GM04504 (cell line): ENCODE results near the gene CD28.

Experiments
- DNase-seq: peaks from one replicate; pipeline ENCODE4 v3.0.0-alpha.2; 2012; ENCODE audit warnings: low read depth

The CD28 gene

DNA sequence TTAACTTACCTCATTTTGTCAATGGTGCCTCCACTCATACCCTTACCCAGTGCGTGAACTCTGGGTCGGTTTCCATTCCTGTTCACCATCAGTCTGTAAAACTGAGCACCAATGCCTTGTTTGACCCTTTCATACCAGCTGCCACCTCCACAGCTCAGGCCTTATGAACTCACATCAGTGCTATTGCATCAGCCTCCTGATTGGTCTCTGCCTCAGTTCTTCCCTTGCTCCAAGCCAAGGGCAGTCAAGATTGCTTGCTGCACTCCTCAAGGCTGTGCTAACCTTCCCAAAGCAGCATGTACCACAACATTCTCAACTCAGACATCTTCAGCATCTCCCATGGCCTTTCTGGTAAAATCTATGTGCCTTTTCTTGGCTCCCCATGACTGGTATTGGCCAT lies 9.3 kb downstream of the CD28 start:
- DNase-seq: no peak

GRCh38 chr2:203718087-203718486 lies 11.6 kb downstream of the CD28 start:
- DNase-seq: no peak

DNA sequence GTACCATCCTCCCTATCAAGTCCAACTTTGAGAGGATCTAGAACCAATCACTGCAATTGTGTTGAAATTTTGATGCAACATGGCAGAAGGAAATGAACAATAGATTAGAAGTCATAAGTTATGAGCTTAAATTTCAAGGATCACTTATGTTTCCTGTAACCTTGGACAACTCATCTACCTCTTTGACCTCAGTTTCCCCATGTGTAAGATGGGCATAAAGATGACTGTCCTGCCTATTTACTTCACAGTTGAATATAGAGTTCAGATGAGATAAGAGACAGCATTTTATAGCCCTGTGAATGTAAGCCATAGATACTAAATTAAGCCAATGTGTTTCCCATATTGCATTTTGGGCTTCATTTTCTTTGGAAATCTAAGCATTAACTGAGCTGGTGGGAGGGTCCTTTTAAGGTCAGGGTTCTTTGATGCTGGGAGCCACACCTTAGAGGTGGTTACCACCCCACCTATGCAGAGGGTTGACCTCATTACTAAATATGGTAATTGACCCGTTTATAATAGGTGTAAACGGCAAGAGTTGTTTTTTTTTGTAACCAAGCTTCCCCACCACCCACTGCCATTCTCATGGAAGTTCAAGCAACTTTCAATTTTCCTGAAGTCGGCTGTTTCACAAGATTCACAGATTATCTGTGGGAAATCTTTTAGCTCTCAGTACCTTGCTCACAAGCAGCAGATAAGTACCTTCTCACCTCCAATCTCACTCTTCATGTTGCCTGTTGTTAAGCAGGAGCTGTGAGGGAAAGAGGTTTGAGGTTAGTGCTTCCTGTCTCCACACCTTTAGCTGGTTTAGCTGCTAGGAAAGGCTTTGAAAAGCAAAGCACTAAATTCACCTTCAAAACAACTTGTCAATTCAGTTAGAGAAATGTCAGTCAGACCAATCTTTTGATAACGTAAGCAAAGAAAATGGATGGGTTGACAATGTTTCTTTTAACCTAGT lies 13.3 kb downstream of the CD28 start:
- DNase-seq: no peak

- no peak for DNase-seq
Observed at GRCh38 chr2:203720915-203721672, 14.7 kb downstream of the CD28 start.

DNA sequence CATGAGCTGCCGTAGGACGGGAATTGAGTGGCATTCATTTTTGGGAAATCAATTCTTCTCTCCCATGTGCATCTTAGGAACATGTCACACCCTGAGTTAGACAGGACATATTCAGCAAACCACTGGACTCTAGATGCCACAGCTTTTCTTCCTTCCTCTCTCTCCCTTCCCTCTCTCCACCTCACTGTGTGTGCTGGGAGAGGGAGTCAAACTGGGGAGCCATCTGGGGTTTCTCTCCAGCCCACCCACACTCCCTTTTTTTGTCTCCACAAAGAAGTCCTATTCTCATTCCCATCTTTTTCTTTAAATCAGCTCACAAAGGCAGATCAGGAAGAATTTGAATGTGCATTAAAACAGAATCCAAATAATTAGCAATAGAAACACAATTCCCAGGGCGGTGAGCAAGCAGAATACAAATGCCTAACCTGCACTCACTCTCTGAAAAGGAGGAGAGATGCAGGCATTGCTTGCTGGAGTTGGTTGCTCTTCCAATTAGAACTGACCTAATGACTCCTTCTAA lies 15.4 kb downstream of the CD28 start:
- no peak for DNase-seq

GRCh38 chr2:203722411-203722810 lies 16.0 kb downstream of the CD28 start:
- peak; percentile 21 for DNase-seq

DNA sequence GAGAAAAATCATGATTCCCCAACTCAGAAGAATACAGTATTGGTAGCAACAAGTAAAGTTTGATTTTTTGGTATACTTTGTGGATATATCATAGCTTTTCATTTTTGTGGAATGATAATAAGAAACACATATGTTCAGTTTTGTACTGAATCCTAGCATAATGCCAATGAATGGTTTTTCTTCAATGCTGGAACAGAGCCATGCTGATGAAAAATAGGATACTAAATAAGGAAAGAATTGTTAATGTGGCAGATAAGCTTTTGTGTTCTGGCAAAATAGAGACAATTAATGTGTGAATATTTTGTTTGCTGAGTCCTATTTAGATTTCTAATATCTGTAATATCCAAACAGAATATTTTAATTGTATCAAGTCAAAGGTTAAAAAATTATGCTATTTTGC lies 21.9 kb downstream of the CD28 start:
- no peak for DNase-seq

DNA sequence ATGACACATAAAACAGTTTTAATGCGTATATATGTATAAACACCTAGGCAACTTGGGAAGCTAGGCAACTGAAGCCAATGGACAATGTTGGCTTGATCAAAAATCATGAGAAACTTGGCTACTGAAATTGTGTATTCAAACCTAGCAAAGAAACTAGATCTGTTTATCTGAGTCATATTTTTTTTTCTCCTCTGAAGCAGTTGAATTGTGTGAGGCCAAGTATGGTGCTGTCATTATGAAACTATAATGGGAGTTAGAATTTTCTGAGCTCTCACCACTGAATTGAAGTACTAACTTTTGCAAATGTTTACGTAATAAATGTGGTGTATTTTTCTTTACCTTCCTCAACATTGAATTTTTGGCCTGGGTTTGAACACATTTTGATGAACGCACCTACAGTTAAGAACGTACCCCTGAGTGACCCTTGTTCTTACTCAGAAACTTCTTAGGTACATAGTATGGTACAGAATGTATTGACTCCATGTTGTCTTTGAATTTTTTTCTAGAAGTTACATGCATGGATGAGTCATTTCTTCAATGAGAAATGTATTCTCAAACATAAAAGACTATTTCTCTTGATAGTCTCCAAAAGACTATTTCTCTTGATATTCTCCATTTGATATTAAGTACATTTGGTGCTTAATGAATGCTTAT lies 23.8 kb downstream of the CD28 start:
- no peak for DNase-seq

DNA sequence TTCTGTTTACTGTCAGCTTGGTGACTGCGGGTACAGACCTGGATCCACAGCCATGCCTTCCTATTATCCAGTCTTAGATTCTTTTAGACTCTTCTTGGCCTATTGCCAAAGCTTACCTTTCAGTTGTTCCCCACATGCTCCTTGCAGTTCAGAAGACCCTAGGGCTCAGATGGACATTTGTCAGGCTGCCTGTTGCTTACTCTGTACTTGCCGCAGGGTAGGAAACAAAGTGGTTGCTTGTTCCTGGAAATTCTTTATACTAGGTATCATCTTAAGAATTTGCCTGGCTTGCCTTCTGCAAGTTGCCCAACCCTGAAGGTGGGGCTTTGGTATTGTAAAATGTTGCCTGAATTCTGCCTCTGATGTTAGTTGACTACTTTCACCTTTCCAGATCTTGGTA lies 24.4 kb downstream of the CD28 start:
- DNase-seq: no peak

GRCh38 chr2:203732092-203732952 lies 25.9 kb downstream of the CD28 start:
- no peak for DNase-seq

- no peak for DNase-seq
Observed at GRCh38 chr2:203732953-203733510, 26.6 kb downstream of the CD28 start.

DNA sequence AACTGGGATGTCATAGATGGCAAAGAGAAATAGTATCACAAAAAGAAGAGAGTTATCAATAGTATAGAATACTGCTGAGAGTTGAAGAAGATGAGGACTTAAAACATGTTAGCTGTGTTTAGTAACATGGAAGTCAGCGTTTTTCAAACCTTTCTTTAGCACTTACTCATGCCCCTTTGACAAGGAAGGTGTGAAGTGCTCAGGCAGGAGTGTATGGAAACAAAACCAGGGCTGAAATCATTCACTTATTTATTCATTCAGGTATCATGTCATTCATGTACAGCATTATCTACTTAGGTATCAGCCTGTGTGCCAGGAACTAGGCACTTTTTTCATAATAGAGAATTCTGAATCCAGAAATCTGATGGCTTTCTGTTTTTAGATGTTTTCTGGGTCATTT lies 27.2 kb downstream of the CD28 start:
- no peak for DNase-seq

DNA sequence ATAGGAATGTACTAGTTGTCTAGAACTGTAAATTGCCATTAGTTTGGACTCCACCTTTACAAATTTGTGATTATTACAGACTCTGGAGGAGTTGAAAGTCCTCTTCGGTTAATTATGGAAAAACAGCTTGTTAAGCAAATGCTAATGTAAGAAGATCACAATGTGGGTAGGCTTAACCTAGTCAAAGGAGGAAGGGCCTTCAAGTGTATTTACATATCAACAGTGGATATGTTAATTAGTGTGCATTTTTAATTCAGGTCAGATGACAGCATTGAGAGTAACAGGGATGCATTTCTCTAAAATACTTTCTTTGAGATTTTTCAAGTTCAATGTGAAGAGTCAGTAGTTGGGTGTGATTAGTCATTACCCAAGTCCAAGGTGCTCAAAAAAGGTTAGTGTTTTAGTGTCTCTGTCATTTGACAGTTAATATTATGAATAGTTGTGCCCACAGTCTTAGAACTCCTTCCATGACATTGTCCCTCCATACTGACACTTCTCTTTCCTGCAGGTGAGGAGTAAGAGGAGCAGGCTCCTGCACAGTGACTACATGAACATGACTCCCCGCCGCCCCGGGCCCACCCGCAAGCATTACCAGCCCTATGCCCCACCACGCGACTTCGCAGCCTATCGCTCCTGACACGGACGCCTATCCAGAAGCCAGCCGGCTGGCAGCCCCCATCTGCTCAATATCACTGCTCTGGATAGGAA lies 28.0 kb downstream of the CD28 start:
- no peak for DNase-seq

- no peak for DNase-seq
Observed at GRCh38 chr2:203737360-203737759, 30.9 kb downstream of the CD28 start.

GRCh38 chr2:203739351-203739750 lies 32.9 kb downstream of the CD28 start:
- no peak for DNase-seq

GRCh38 chr2:203740871-203741281 lies 34.4 kb downstream of the CD28 start:
- peak; percentile 28 for DNase-seq

GRCh38 chr2:203741566-203741965 lies 35.1 kb downstream of the CD28 start:
- DNase-seq: no peak

- DNase-seq: no peak
Observed at GRCh38 chr2:203743441-203743981, 37.1 kb downstream of the CD28 start.

DNA sequence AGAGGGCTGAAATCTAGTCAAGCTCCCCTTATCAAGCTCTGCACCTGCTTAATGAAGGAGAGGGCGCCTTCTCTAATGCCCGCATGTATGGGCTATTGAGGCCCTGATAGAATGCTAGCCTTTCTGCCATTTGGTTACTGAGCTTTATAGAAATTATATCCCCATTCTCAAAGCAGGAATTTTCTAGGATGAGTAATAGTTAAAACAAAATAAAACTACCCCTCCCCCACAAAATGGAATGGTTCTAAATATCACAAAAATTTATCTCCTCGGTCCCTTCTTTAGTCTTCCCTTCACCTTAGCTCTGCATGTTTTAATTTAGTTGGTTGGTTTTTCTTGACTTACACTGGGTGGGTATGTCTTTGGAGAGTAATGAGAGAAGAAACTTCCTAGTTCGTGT lies 37.7 kb downstream of the CD28 start:
- no peak for DNase-seq

GRCh38 chr2:203745267-203745666 lies 38.8 kb downstream of the CD28 start:
- DNase-seq: no peak
